GM12872 (cell line): ENCODE results near the gene AOPEP.

Source experiments
- TF ChIP-seq, protein P1 (sequence below): IDR thresholded peaks from 3 replicates; pipeline ENCODE4 v1.5.1; 2011; ENCODE audit warnings: low read depth, mild to moderate bottlenecking, low read length, moderate library complexity; ENCODE audit not compliant: insufficient read depth

AOPEP gene

GRCh38 chr9:94687451-94687850 is 39.0 kb upstream of the AOPEP start:
- TF ChIP-seq, protein P1, sequence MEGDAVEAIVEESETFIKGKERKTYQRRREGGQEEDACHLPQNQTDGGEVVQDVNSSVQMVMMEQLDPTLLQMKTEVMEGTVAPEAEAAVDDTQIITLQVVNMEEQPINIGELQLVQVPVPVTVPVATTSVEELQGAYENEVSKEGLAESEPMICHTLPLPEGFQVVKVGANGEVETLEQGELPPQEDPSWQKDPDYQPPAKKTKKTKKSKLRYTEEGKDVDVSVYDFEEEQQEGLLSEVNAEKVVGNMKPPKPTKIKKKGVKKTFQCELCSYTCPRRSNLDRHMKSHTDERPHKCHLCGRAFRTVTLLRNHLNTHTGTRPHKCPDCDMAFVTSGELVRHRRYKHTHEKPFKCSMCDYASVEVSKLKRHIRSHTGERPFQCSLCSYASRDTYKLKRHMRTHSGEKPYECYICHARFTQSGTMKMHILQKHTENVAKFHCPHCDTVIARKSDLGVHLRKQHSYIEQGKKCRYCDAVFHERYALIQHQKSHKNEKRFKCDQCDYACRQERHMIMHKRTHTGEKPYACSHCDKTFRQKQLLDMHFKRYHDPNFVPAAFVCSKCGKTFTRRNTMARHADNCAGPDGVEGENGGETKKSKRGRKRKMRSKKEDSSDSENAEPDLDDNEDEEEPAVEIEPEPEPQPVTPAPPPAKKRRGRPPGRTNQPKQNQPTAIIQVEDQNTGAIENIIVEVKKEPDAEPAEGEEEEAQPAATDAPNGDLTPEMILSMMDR, result no peak

GRCh38 chr9:94690344-94690743 is 36.2 kb upstream of the AOPEP start:
- TF ChIP-seq, protein P1, result no peak

DNA sequence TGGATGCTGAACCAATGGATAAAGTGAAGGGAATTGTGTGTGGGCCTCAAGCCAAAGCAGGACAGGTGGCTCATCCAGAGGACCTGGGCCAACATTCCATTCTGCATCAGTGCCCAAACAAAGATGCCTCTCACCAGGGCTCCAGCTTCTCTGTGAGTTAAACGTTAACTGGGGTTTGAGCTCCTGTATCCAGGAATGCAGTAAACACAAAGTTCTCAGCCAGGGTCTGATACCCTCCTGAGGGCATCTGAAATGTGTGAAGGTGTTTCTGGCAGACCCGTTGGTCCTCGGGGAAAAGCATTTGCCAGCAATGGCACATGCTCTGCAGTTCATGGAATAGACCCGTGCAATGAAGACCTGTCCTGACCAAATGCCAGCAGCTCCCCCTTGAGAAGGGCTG is 33.9 kb upstream of the AOPEP start:
- TF ChIP-seq, protein P1, result no peak

DNA sequence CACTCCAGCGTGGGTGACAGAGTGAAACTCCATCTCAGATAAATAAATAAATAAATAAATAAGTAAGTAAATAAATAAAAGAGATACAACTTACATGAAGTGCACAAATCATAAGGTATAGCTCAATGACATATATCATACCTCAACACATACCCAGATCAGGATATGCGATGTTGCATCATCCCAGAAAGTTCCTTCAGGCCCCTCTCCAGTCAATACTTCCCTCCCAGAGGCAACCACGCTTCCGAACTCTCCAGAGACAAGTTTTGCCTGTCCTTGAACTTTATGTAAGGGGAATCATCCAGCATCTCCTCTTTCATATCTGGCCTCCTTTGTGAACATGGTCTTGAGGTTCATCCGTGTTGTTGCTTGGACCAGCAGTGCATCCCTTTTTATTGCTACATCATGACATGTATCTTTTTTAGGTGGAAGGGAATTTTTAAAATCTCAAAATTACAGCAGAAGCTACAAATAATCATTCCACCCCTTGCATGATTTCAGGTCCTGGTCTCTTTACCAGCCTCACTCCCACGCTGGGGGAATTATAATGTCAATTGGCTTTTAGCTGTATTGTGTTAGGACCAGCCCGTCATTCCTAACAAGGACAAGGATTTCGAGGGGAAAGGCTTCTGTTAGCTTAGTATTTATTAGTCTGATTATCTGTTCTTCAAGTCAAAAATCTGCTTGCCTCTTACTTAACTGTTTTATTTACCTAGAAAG is 32.9 kb upstream of the AOPEP start:
- TF ChIP-seq, protein P1, result no peak

- TF ChIP-seq, protein P1, result no peak
Measured at GRCh38 chr9:94696545-94696944, 30.0 kb upstream of the AOPEP start.

GRCh38 chr9:94697972-94698581 is 28.4 kb upstream of the AOPEP start:
- TF ChIP-seq, protein P1, result no peak

- TF ChIP-seq, protein P1, result no peak
Measured at GRCh38 chr9:94699715-94700373, 26.7 kb upstream of the AOPEP start.
